Stomach (tissue), 9 donors: ENCODE data around the gene KPNB1. TPM values are rescaled to one million over a fixed set of nuclear protein-coding genes. Genes with fewer than 3 reads are reported as not detected.

Source experiments
- DNase-seq, 2 donors: peaks; one replicate each; pipeline versions ENCODE4 v3.0.0 to v3.0.0-alpha.2; 2013 to 2019
- H3K27ac ChIP-seq, 5 donors: fragments of 200-600 bp in 4 of 5; sonication (generic) in 4 of 5; one replicate each; pipeline ENCODE4 v1.5.1; 2013 to 2019; ENCODE audit warnings: mild to moderate bottlenecking in 1 of 5, moderate library complexity in 1 of 5
- H3K27me3 ChIP-seq, 3 donors: fragments of 200-600 bp; sonication (generic); one replicate each; pipeline ENCODE4 v1.5.1; 2017 to 2019; ENCODE audit warnings: mixed run types in 1 of 3
- H3K36me3 ChIP-seq, 4 donors: fragments of 200-600 bp; sonication (generic); 1 replicate in 3 of 4; 2 replicates in 1 of 4; pipeline ENCODE4 v1.5.1; 2016 to 2019
- H3K4me1 ChIP-seq, 4 donors: fragments of 200-600 bp; sonication (generic); one replicate each; pipeline ENCODE4 v1.5.1; 2016 to 2019
- H3K4me3 ChIP-seq, 4 donors: fragments of 200-600 bp; sonication (generic) in 3 of 4; one replicate each; pipeline ENCODE4 v1.5.1; 2016 to 2019; ENCODE audit warnings: mild to moderate bottlenecking in 1 of 4
- H3K9me3 ChIP-seq, 4 donors: fragments of 200-600 bp; sonication (generic); one replicate each; pipeline ENCODE4 v1.5.1; 2016 to 2019
- EP300 ChIP-seq: sonication (generic); formaldehyde crosslinking; IDR thresholded peaks from one replicate; pipeline ENCODE4 v1.6.1; 2017; ENCODE audit warnings: antibody characterized with exemption
- POLR2A ChIP-seq, 4 donors: fragments of 450-650 bp; IDR thresholded peaks; one replicate each; pipeline ENCODE4 v1.6.1; 2016; ENCODE audit warnings: antibody characterized with exemption in 4 of 4, control low read depth in 2 of 4, mild to moderate bottlenecking in 1 of 4, moderate library complexity in 1 of 4
- POLR2AphosphoS5 ChIP-seq, 3 donors: sonication (generic); formaldehyde crosslinking; IDR thresholded peaks; one replicate each; pipeline ENCODE4 v1.6.1; 2016; ENCODE audit warnings: antibody characterized with exemption in 3 of 3
- WGBS, 5 donors: extraction: QIAGEN DNeasy Blood & Tissue Kit in 3 of 5; methylation state at CpG; one replicate each; pipeline versions ENCODE4 v1.1.5 to v1.1.7; 2013 to 2018; 5-methylcytosine and 5-hydroxymethylcytosine counted together
- intact Hi-C: fragments of 100-400 bp; cut with DNase I; formaldehyde crosslinking; loops from one replicate; pipeline ENCODE4 v1.15.1; 2023; ENCODE audit warnings: low total_unique reads
- polyA plus RNA-seq, 3 donors: library from polyadenylated mRNA; stranded (reverse); fragments of 200-250 nt; gene quantifications; one replicate each; pipeline ENCODE4 v1.2.3, GENCODE V29; 2013
- total RNA-seq, 5 donors: library from RNA; depleted of rRNA; stranded (reverse); fragments of >200 nt; gene quantifications; one replicate each; pipeline versions ENCODE4 v1.1.0 to v1.2.3, GENCODE V29; 2014 to 2016
- TF ChIP-seq, protein P1 (sequence below), 7 experiments: fragments of 450-650 bp in 4 of 7; fragments of 200-600 bp in 3 of 7; sonication (generic) in 3 of 7; IDR thresholded peaks; one replicate each; pipeline ENCODE4 v1.5.1; 2016 to 2019; ENCODE audit warnings: antibody characterized with exemption in 7 of 7, control low read depth in 2 of 7, mild to moderate bottlenecking in 1 of 7
- donor health status: healthy with polysubstance abuse.
- donor health status: Bipolar disorder and iron deficiency.
- donor health status: healthy.

Gene KPNB1
- total and polyA plus RNA-seq, 8 donors: 32.5 to 669 (median 155) TPM

DNA sequence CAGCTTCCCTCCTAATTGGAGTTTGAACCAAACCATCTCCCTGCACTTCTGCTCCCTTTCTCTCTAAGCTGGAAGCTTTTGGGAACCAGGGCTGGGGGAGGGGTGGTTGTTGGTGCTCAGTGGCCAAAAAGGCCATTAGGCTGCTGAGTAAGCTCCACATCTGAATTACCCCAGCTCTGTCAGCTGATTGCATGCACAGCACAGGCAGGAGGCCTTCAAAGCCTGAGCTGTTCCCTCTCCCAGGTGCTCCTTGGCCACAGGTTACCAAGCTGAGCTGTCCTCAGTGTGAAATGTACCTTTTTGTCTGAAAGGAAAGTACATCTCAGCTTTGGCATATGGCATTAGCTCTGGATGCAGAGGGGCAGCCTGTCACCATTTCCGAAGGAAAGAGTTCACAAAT, 38.0 kb downstream of the KPNB1 start:
- H3K4me1 ChIP-seq: peaks cover 4 to 38% (median 25%) of the 10 kb centered on the region in 4 donors
- DNase-seq: no peak
- H3K27ac ChIP-seq: peak overlapping the region in 2 of 5 donors; percentile 52 to 65
- no peaks in the 10 kb centered on the region for H3K9me3 ChIP-seq
- WGBS, 5 donors: 85 to 92% (median 91%) methylated on average over 1 of the region's 1 CpG
- H3K36me3 ChIP-seq: peaks cover under 1 to 34% (median 26%) of the 10 kb centered on the region in 4 donors
- intact Hi-C loops: no loop called here
- no peak for TF ChIP-seq EP300
- no peak for TF ChIP-seq POLR2AphosphoS5 (IDR thresholded peaks at IDR 0.05)
- no peak for TF ChIP-seq POLR2A (IDR thresholded peaks at IDR 0.05)
- TF ChIP-seq, protein P1, sequence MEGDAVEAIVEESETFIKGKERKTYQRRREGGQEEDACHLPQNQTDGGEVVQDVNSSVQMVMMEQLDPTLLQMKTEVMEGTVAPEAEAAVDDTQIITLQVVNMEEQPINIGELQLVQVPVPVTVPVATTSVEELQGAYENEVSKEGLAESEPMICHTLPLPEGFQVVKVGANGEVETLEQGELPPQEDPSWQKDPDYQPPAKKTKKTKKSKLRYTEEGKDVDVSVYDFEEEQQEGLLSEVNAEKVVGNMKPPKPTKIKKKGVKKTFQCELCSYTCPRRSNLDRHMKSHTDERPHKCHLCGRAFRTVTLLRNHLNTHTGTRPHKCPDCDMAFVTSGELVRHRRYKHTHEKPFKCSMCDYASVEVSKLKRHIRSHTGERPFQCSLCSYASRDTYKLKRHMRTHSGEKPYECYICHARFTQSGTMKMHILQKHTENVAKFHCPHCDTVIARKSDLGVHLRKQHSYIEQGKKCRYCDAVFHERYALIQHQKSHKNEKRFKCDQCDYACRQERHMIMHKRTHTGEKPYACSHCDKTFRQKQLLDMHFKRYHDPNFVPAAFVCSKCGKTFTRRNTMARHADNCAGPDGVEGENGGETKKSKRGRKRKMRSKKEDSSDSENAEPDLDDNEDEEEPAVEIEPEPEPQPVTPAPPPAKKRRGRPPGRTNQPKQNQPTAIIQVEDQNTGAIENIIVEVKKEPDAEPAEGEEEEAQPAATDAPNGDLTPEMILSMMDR (IDR thresholded peaks at IDR 0.05): no peak
- H3K27me3 ChIP-seq: no peaks in the 10 kb centered on the region
- H3K4me3 ChIP-seq: no peak overlapping the region

DNA sequence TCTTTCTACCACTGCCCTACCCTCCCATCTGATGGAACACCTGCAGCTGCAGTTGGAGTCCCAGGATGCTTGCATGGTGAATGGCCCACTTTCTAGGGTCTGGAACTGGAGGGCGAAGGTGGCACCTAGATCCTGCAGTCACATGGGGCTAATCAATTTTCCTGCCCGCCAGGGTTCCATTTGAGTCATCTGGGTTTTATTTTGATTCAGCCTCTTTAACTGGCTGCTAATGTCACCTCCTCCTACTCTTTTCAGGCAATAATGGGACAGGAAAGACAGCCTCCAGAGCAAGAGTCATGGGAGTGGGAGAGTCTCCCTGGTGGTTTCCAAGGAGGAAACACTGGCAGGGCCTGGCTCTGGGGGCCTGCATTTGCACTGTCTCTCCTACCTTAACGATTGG, 40.4 kb downstream of the KPNB1 start:
- no peaks in the 10 kb centered on the region for H3K9me3 ChIP-seq
- WGBS, 5 donors: 56 to 77% (median 62%) methylated on average over 3 of the region's 3 CpGs
- intact Hi-C loops: no loop called here
- no peak overlapping the region for H3K27ac ChIP-seq
- H3K4me3 ChIP-seq: no peak overlapping the region
- no peaks in the 10 kb centered on the region for H3K27me3 ChIP-seq
- no peak for DNase-seq
- peaks cover 0 to 10% (median 5%) of the 10 kb centered on the region in 4 donors for H3K36me3 ChIP-seq
- TF ChIP-seq, protein P1 (IDR thresholded peaks at IDR 0.05): no peak
- no peak for TF ChIP-seq POLR2AphosphoS5 (IDR thresholded peaks at IDR 0.05)
- TF ChIP-seq POLR2A (IDR thresholded peaks at IDR 0.05): no peak
- H3K4me1 ChIP-seq: peaks cover 15 to 53% (median 44%) of the 10 kb centered on the region in 4 donors

DNA sequence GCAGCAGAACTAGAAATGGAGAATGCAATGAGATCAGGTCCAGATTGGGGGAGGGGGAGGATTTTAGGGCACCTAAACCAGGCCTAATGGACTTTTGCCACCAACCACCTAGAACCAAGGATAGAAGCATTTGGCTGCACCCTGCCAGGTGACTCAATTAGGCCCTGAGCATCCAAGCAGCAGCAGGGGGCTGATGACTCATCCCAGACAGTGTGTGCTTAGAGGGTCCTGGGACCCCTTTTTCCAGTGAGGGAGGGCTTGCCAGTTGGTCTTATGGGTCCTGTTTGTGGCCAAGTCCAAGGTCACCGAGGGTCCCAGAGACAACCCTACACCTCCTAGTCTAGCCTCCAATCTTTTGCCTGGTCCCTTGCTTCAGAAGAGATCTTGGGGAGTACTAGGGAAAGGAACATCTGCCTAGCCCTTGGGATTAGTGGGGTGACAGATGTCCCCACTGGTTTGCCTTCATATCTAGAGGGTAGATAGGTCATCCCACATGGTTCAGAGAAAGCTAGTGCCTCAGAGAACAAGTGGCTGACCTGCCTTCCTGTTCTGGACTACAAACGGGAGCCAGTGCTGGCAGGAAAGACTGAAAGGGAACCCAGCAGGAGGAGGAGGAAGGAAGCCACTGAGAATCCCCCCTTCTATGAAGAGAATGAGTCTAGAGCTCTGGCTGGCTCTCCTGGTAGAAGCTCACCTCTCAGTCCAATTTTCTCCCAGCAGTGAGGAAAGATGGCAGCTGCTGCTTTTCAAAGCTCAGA, 42.6 kb downstream of the KPNB1 start:
- Histone ChIP-seq H3K4me1 (peaks cover 17 to 56% (median 51%) of the 10 kb centered on the region in 4 donors), H3K4me3 (peak overlapping the region in 1 of 4 donors; percentile 96), H3K27me3 (no peaks in the 10 kb centered on the region), H3K36me3 (peaks cover 0 to 9% (median 0%) of the 10 kb centered on the region in 4 donors), H3K9me3 (no peaks in the 10 kb centered on the region), H3K27ac (peak overlapping the region in 2 of 5 donors; percentile 92 to 93)
- no peak for DNase-seq
- WGBS, 5 donors: 55 to 65% (median 57%) methylated on average over 2 of the region's 2 CpGs
- intact Hi-C loops: no loop called here
- TF ChIP-seq POLR2AphosphoS5 (IDR thresholded peaks at IDR 0.05) (no peak), POLR2A (IDR thresholded peaks at IDR 0.05) (no peak), EP300 (no peak)
- TF ChIP-seq, protein P1 (IDR thresholded peaks at IDR 0.05): no peak

DNA sequence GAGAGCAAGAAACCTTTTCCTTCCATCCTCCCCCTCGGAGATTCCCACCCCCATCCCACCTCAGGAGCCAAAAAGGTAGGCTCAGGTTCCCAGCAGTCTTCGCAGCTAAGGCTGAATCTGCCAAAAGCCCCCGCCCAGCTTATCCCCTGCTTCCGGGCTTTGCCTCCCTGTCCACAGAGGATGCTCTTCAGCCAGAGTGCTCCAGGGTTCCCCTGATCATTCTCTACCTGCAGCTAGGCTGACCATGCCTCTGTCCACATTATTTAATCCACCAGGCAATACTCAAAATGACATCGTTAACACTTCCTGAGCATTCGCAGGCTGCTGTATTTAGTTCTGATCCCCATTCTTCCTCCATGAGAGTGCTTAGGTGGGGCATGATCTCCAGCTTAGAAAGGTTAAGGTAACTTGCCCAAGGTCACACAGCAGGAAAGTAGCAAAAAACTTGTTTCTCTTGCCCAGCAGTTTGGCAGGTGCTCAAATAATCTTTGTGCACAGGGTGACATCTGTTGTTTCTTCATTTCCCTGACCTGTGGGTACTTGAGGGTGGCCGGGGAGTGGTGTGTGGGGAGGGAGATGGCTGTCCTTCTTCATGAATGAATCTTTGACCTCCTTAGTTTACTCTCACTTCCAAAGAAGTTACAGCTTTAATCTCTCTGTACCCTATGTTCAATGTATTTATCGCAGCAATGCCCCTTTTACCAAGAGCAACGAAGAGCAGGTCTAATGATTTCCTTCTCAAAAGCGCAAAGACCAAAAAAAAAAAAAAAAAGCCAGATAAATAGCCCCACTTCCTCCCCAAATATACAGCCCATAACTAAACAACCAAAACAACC, 43.4 kb downstream of the KPNB1 start:
- intact Hi-C loops: no loop called here
- H3K36me3 ChIP-seq: peaks cover 0 to 14% (median 0%) of the 10 kb centered on the region in 4 donors
- 15 to 22% (median 19%) methylated on average over 10 of the region's 10 CpGs for WGBS, 5 donors
- TF ChIP-seq, protein P1 (IDR thresholded peaks at IDR 0.05): no peak
- no peak for TF ChIP-seq POLR2A (IDR thresholded peaks at IDR 0.05)
- no peak for TF ChIP-seq EP300
- TF ChIP-seq POLR2AphosphoS5 (IDR thresholded peaks at IDR 0.05): no peak
- H3K4me3 ChIP-seq: peak overlapping the region; percentile 81 to 97 (median 96)
- H3K27ac ChIP-seq: peak overlapping the region; percentile 65 to 96 (median 93)
- H3K9me3 ChIP-seq: no peaks in the 10 kb centered on the region
- peaks cover 17 to 50% (median 44%) of the 10 kb centered on the region in 4 donors for H3K4me1 ChIP-seq
- H3K27me3 ChIP-seq: no peaks in the 10 kb centered on the region
- DNase-seq: peak in 1 of 2 donors; percentile 48
